Measurements from ENCODE around the gene NPFFR1.

Gene NPFFR1, protein sequence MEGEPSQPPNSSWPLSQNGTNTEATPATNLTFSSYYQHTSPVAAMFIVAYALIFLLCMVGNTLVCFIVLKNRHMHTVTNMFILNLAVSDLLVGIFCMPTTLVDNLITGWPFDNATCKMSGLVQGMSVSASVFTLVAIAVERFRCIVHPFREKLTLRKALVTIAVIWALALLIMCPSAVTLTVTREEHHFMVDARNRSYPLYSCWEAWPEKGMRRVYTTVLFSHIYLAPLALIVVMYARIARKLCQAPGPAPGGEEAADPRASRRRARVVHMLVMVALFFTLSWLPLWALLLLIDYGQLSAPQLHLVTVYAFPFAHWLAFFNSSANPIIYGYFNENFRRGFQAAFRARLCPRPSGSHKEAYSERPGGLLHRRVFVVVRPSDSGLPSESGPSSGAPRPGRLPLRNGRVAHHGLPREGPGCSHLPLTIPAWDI

DNA sequence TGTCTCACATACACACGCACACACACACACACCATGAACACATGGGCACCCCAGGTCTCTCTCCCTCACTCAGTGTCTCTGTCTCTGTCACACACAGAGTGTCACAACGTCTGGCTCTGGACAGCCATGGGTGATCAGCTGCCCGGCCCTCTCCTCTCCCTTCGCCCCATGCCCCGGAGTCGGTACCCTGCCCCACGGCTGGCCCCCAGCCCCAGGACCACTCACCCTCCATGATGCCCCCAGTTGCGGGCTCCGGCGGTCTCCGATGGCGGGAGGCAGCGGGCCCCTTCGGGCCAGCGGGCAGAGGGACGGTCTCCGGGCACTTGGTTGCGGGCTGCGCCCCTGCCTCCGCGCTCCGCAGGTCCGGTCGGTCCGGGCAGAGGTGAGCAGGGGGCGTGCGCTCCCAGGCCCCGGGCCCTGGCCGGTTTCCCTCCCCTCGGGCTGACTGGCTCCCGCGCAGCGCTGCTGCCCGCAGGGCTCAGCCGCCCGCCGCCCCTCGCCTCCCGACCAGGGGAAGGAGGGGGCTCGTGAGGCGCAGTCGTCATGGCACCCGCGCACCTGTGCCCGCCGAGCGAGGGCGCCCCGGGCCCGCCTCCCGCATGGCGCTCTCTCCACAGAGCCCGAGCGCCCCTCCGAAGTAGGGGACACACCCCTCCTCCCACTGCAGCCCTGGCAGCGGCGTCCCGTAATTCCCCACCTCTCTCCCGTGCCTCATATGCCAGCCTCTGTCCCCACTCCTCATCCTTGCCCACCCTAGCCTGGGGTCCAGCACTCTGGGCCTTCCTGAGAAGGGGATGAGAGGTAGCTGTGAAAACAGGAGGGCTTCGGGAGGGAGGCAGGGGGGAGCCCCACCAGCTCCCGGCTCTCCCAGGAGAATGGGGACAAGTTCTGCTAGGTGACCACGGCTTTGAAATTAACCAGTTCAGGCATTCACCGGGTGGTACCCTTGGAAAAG lies at the start of gene NPFFR1:
TSS of gene NPFFR1 (minus strand) at position 560 of the 955 bp plus-strand sequence. CDS start at position 232, 328 bp downstream.
- no peak for DNase-seq

DNA sequence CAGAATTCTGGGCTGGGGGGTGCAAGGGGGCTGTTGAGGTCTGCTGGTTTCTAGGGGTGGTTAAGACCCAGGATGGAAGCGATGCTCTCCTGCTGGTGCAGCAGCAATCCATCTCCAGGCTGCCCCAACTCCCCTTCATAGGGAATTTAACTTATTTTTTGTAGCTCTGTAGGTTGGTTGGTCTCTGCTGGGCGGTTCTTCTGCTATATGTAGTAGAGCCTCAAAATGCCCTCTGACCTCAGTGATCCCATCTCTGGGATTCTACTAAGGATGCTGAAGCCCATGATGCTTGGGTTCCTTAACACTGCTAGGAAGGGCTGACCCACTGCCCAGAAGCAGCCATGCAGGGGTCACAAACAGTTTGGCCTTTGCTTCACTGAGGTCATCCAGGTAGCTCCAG lies 49.5 kb upstream of the NPFFR1 start:
- DNase-seq: no peak

DNA sequence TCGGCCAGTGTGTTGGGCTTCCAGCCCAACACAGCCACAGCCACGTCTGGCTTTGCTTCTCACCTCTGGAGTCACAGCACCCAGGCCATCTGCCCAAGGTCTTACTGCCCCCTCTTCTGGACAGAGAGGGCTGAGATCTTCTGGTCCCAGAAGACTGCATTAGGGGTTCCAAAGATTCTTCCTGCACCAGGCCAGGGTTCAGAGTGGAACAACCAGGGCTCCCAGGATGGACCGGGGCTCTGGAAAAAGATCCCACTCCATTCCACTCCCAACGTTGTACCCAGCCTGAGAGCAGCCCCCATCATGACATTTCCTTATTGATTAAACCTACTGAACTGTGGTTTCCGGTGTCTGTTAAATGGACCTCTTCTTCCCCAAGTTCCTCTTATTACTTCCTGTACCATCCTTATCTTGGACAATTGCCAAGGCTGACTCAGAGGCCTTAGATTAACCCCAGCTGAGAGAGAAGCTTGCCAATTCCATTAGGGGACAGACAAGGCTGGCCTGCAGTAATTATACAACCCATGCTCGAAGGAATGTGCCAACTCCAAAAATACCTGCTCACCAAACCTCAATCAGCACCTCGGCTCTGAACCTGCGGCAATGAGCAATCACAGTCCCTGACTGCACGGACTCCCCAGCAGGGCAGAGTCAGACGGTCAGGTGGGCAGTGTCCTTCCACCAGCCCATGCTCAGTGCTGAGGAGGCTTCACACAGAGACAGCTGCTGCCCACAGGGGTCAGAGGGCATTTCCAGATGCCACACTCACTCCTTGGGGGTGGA lies 47.9 kb upstream of the NPFFR1 start:
- no peak for DNase-seq

DNA sequence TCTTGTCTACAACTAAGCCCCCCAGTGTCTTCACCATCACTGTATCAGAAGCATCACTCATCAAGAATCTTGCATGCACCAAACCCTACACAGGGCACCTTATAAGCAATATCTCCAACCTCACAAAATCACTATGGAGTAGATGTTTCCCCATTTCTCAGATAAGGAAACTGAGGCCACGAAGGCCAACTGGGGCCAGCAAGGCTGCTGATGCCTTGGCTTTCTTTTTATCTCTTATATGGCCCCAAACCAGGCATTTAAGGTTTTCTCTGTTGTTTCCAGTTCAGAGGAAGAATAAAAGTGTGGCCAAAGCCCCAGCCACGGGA lies 47.3 kb upstream of the NPFFR1 start:
- DNase-seq: no peak

DNA sequence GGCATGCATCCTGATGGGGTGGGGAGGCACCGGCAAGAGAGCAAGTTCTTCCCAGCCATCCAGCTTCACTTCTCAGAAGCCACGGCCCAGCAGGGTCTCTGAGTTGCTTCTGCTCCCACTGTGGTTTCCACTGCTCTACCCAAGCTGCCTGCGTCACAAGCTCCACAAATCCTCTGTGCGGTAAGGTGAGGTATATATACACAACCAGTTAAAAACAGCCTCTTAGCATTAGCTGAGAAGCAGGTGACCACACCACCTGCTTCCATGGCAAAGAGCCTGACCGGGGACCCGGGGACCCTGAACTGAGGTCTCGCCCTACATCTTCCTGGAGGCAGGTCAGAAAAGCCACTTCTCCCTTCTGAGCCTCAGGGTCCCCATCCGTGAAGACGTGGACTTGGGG lies 46.9 kb upstream of the NPFFR1 start:
- no peak for DNase-seq

DNA sequence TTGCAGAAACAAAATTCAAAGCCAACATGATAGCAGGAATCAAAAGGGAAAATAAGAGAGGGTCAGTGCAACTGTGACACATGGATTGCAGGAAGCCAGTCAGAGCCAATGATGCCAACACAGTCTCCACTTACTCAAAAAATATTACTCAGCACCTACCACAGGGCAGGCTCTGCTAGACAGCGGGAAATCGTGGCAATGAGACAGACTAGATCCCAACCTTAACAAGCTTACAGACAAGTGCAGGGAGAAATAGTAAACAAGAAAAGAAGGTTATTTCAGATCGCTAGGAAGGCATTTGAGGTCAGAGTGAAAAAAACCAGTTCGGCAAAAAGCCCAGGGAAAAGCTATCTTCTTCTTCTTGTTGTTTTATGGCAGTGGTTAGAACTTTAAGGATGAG lies 45.2 kb upstream of the NPFFR1 start:
- DNase-seq: no peak

DNA sequence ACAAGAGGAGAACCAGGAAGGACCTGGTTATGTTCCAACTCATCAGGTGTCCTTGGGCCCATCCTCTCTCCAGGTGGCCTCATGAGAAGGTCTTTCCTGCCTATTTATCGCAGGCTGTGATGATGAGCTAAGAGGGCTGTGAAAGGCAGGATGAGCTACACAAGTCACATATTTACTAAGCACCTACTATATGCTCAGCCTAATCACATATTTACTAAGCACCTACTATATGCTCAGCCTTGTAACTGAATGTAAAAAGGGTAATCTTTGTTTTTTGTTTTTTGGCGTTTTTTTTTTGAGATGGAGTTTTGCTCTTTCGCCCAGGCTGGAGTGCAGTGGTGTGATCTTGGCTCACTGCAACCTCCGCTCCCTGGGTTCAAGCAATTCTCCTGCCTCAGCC lies 44.2 kb upstream of the NPFFR1 start:
- DNase-seq: no peak

DNA sequence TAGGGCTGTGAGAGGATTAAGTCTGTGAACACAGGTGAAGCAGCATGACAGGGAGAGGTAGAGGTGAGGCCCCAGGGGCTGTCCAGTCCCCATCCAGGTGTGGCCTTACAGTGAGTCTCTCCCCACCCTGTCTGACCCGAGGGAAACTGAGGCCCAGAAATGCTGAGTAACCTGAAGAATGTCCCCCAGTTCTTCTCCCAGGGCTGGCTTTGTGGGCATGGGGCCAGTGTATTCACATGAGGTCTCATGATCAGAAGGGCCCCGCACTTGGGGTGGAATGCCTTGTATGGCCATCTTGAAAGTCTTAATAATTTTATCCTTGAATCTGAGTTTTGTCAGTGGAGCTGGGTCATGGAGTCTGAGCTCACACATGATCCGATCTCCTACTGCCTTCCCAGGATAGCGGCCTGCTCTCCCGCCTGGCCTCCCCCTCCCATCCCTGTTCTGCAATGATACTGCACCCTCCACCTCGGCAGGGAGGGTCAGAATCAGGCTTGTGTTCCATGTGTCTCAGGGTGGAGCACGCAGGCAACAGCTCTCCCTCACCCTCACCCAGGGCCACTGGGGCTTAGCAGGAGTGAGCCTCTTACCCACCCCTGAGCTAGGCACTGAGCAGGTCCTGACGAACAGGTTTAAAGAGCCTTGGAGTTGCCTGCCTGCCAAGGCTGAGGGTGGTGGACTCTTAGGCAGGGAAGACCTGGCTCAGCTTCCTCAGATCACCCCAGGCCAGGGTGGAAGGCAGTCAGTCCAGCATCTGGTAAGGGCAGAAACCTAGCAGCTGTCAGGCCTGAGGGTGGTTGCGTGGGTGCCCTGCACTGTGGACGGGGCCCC lies 41.4 kb upstream of the NPFFR1 start:
- no peak for DNase-seq

DNA sequence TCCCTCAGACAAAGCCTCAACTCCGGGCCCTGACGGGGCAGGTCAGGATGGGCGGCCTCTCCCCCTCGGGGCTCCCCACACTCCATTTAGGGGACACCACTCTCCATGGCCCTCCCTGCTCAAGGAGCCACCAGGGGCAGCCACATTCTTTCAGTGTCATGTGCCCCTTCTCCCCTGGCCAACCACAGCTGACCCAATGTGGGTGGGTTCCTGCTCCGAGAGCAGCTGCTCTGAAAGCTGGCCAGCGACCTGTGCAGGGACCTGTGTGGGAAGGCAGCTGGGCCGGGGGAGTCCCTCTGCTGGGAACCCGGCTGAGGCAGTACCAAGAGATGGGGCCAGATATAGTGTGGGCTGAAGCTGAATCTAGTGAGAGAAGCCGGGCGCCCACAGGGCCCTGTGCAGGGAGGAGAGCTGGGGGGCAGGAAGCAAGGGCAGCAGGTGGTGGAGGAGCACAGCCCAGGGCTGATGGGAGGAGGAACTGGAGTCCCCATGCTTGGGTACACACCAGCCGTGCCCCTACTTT lies 40.6 kb upstream of the NPFFR1 start:
- DNase-seq: no peak

DNA sequence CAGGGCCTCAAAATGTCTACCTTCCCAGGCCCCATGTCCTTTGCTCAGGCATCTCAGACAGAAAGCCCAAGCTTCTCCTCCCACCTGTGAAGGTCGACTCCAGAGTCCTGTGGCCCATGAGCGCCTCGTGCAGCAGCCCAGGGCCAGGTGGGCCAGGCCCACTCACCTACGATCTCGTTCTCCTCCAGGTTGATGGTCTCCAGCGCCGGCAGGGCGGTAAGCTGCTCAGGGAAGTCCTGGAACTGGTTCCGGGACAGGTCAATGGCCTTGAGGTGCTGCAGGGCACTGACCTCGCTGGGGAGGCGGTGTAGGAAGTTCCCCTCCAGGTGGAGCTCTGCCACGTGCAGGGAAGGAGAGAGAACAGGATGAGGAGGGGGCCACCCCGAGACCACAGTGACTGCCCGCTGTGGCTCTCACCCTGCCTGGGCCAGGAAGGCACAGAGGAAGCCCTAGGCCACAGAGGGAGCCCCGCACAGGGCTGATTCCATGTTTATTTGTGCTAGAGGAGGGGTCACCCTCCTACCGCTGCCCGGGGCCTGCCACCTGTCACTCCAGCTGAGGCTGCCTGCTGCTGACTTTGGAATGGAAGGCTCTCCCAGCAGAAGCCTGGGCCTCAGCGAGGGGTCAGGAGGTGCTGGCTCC lies 40.0 kb upstream of the NPFFR1 start:
- no peak for DNase-seq

DNA sequence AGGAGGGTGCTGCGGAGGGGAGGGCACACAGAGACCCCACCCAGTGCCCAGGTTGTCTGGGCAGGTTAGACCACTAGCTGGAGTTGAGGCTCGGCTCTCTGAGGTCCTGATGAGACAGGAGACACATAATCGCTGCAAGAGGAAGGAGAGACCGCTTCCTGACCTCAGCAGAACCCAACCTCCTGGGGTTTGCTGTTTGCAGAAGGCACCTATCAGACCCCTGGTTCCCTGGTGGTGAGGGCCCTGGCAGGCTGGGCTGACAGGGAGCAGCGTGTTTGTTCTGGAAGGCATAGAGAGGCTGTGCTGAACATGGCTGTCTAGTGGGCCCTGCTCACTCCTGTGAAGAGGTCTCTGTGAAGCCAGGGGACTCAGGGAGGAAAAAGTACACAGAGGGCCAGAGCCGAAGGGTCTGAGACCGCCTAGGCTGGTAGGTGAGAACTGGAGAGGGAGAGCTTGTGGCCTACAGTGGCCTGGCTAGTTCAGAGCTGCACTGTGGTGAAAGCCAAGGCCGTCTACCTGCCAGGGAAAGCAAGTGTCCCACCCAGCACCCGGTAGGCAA lies 39.4 kb upstream of the NPFFR1 start:
- DNase-seq: no peak

DNA sequence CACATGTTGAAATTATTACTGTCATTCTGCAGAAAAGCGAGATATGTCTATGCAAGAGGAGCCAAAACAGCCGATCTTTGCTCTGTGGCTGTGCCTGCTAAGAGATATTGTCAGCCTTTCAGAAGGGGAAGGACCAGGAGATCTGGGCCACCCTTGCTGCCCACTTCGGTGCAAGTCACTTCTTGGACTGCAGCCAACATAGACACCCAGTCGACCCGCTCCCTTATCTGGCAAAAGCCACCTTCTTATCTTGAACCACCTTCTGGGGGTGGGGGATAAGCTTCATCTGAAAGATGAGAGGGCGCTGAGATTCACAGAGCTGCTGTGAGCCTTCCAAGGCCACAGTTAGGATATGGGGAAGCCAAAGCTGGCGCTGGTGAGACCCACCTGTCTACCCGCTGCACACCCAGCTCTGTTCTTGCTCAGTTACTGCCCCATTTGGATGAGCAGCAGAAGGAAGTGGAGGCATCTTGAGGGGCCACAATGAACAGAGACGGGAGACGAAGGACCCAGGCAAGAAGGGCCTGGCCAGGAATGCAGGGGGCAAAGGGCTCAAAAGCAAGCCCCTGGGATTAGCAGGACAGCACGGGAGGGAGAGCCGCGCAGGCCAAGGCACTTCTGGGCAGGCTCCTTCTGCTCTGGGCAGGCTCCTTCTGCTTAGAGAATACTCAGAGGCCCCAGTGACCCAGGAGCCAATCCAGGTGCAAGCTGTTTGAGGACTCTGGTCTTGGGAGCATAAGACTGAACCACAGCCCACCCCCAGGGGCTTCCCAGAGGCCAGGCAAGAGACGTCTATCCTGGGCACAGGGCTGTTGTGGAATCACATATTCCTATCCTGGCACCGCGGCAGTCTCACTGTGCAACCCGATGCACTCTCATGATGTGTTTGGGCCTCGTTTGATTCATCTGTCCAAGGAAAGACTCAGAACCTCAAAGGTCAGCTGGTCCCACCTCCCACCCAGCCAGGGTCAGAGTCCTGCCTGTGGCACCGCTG lies 38.4 kb upstream of the NPFFR1 start:
- no peak for DNase-seq

DNA sequence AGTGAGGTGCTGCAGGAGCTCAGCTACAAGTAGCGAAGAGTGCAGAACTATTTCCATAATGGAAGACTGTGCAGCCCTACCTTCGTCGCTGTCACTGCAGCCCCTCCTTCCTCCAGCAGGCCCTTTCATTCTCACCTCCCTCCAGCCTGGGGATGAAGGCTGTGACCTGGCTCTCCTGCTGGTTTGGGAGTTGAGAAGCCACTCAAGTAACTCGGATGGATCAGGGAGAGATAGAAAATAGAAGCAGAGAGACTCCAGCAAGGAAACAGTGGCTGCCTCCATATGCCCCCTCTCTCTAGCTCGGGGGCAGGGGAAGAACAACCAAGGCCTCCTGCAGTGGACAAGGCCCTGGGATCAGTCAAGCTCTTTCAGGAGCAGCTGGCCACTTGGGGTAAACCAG lies 37.4 kb upstream of the NPFFR1 start:
- no peak for DNase-seq

DNA sequence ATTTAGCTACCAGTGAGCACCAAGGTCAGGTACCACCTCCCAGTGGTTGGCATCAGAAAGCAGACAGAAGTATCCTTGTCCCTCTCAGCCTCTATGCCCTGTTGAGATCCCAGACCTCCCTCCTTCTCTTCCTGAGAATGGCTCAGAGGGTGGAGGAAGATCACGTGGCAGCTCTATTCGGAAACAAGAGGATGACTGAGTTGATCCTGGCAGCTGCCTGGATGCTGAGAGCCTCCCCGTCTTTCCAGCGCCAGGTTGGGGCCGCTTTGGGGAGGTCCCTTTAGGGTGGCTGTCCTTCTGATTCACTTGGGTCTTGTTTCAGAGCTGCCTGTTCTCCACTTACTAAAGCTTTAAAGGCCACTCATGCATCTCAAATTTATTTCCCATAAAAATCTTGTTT lies 36.9 kb upstream of the NPFFR1 start:
- no peak for DNase-seq

DNA sequence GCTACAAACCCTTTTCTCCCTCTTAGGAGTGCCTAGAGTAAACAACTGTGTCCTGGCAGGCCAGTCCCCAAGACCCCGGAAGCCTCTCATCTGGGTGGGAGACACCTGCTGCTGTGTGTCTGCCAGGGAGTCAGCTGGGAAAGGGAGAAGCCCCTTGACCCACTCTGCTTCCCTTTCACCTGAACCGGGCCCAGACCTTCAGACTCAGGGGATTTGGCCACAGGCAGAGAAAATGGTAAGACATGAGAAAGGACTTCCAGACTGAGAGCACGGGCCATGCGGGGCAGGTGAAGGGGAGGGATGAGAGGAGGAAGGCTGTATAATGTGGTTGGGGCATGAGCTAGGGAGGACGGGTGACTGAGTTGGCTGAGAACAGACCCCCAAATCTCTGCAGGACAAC lies 36.0 kb upstream of the NPFFR1 start:
- no peak for DNase-seq

DNA sequence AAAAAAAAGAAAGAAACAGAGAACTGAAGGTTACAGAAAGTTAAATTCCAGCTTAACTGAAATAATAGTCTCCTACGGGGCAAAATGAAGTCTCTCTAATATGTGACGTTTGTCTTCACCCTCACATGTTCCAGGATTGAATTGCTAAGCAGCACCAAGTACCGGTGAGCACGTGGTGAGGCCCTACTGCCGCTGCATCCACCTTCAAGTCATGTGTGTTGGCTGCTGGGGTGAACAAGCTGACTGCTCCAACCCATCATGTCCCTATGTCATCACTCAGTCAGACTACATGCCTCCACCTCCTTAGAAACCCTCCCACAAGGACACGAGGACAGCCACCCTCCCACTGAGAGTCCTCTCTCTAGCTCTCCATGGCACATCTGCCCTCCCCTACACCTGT lies 35.4 kb upstream of the NPFFR1 start:
- no peak for DNase-seq

DNA sequence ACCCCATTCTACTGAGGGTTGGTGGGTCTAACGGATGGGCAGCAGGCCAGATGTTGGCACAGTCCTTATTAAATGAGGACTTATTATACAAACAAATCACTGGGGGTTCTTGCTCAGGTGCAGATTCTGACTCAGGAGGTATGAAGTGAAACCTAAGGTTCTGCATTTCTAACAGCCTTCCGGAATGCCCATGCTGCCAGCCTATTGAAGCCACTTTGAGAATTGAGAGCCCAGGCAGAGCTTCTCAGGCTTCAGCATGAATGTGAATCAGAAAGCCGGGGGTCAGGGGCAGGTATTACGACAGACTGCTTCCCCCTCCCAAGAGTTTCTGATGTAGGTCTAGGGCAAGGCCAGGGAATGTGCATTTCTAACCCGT lies 34.1 kb upstream of the NPFFR1 start:
- no peak for DNase-seq

DNA sequence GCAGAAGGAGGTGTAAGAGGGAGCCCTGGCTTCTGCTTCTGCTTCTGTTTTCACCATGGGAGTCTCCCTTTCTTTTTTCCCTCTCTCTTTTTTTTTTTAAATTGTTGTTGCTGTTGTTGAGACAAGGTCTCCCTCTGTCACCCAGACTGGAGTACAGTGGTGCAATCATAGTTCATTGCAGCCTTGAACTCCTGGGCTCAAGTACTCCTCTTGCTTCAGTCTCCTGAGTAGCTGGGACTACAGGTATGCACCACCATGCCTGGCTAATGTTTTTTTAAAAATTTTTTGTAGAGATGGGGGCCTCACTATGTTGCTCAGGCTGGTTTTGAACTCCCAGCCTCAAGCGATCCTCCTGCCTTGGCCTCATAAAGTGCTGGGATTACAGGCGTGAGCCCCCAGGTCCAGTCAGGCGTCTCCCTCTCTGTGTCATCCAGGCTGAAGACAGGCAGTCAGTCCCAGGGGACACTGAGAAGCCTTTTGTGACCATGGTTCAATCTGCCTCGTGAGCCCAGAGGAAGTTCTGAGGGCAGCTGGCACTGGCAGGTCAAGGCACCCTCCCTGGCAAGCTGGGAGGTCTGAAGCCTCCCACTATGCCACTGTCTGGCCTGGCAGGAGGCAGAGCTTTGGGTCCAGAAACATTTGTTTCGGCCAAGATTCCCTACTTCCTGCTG lies 33.6 kb upstream of the NPFFR1 start:
- DNase-seq: no peak

DNA sequence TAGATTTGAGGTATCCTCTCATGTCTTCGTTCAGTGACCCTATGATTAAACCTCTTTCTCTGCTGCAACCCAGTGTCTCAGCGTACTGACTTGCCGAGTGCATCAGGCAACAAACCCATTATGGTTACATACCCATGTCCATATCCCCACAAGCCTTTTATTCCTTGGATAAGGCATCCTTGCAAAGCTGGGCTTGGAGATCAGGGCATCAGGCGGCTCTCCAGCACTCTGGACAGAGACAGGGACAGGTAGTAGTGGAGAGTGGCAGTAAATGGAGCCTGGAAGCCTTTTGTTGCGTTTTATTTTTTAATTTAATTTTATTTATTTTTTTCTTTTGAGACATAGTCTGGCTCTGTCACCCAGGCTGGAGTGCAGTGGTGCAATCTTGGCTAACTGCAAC lies 32.0 kb upstream of the NPFFR1 start:
- DNase-seq: no peak
